ENCODE results near the gene GOLT1B.

Gene GOLT1B

GRCh38 chr12:21566223-21566906 is 64.8 kb downstream of the GOLT1B start:
- no peak for DNase-seq (ENCODE audit: low read depth in 2 of 2)

GRCh38 chr12:21566907-21567394 is 65.4 kb downstream of the GOLT1B start:
- DNase-seq (ENCODE audit: low read depth in 2 of 2): no peak

Data from activated CD4-positive, alpha-beta T cell treated with anti-CD3 and anti-CD28 coated beads for 24 hours (primary cell).